Measurements from ENCODE around the gene LIN28B.
"Not testable (repeated sequence)": the region's sequence is repeated elsewhere in the genome, so short reads cannot be mapped to it uniquely, and the experiment has no call there.

Gene LIN28B

GRCh38 chr6:104955927-104956730 is 778 bp upstream of the LIN28B start:
- no peak for DNase-seq (ENCODE audit: low read depth)

- no peak for DNase-seq (ENCODE audit: low read depth)
Observed at GRCh38 chr6:104957301-104958177, 632 bp downstream of the LIN28B start.

- no peak for DNase-seq (ENCODE audit: low read depth)
Observed at GRCh38 chr6:104958178-104959025, 1.5 kb downstream of the LIN28B start.

- DNase-seq (ENCODE audit: low read depth) = no peak
Observed at GRCh38 chr6:104959026-104959858, 2.3 kb downstream of the LIN28B start.

GRCh38 chr6:104969108-104969507 is 12.2 kb downstream of the LIN28B start:
- DNase-seq (ENCODE audit: low read depth) = no peak

- no peak for DNase-seq (ENCODE audit: low read depth)
Observed at GRCh38 chr6:104969785-104970581, 13.1 kb downstream of the LIN28B start.

- no peak for DNase-seq (ENCODE audit: low read depth)
Observed at GRCh38 chr6:104973404-104973803, 16.5 kb downstream of the LIN28B start.

- DNase-seq (ENCODE audit: low read depth) = no peak
Observed at GRCh38 chr6:104983296-104983695, 26.4 kb downstream of the LIN28B start.

- DNase-seq (ENCODE audit: low read depth) = no peak
Observed at GRCh38 chr6:104983776-104984175, 26.9 kb downstream of the LIN28B start.

GRCh38 chr6:104984831-104985230 is 27.9 kb downstream of the LIN28B start:
- no peak for DNase-seq (ENCODE audit: low read depth)

- DNase-seq (ENCODE audit: low read depth) = not testable (repeated sequence)
Observed at GRCh38 chr6:104985875-104986274, 29.0 kb downstream of the LIN28B start.

GRCh38 chr6:104986625-104987024 is 29.7 kb downstream of the LIN28B start:
- DNase-seq (ENCODE audit: low read depth) = no peak

GRCh38 chr6:104987218-104987617 is 30.3 kb downstream of the LIN28B start:
- no peak for DNase-seq (ENCODE audit: low read depth)

GRCh38 chr6:104990085-104990484 is 33.2 kb downstream of the LIN28B start:
- DNase-seq (ENCODE audit: low read depth) = no peak

GRCh38 chr6:104991062-104991461 is 34.2 kb downstream of the LIN28B start:
- not testable (repeated sequence) for DNase-seq (ENCODE audit: low read depth)

- DNase-seq (ENCODE audit: low read depth) = not testable (repeated sequence)
Observed at GRCh38 chr6:104993576-104993975, 36.7 kb downstream of the LIN28B start.

GRCh38 chr6:104995989-104996617 is 39.2 kb downstream of the LIN28B start:
- peak; percentile 34 for DNase-seq (ENCODE audit: low read depth)

- no peak for DNase-seq (ENCODE audit: low read depth)
Observed at GRCh38 chr6:105001063-105001462, 44.2 kb downstream of the LIN28B start.

- DNase-seq (ENCODE audit: low read depth) = no peak
Observed at GRCh38 chr6:105001906-105002305, 45.0 kb downstream of the LIN28B start.

GRCh38 chr6:105005451-105005850 is 48.5 kb downstream of the LIN28B start:
- DNase-seq (ENCODE audit: low read depth) = no peak

Data from non-pigmented ciliary epithelial cell (primary cell).